SK-MEL-5 (cell line): ENCODE data around the gene KCNK2. TPM values are rescaled to one million over a fixed set of nuclear protein-coding genes. Genes with fewer than 3 reads are reported as not detected.
A peak's percentile ranks its signal among the peaks of the same experiment; 100 is the strongest.

Source experiments
- DNase-seq: peaks from one replicate; pipeline ENCODE4 v3.0.0-alpha.2; 2016; ENCODE audit warnings: low read depth, low spot score
- in situ Hi-C: cut with HindIII; loops from 2 replicates; pipeline ENCODE4 v1.10.0; 2016; ENCODE audit warnings: low sequenced_read_pairs, high pct_unique_total_duplicates, low pct_unique_long_range_greater_than_20kb
- polyA plus RNA-seq, 2 experiments: library from polyadenylated mRNA; depleted of rRNA; stranded (reverse); fragments of >200 nt; gene quantifications; 2 replicates each; pipeline ENCODE4 v1.2.3, GENCODE V29; 2015
- total RNA-seq: library from RNA; depleted of rRNA; stranded (reverse); fragments of >200 nt; shearing (Covaris generic); gene quantifications from 2 replicates; pipeline ENCODE4 v1.2.3, GENCODE V29; 2014; rRNA removed

Gene KCNK2
- total RNA-seq, result 2.0 and 5.1 TPM in 2 replicates
- 3.1 and 4.2 TPM in 2 replicates for polyA plus RNA-seq (2015; cell fraction: cytosol; rRNA removed)
- polyA plus RNA-seq (2015; cell fraction: nucleus; rRNA removed), result 0.23 and 1.2 TPM in 2 replicates

- peak; percentile 13 for DNase-seq
- in situ Hi-C loops, result no loop called here
These were observed at the start of gene KCNK2 for GRCh38 chr1:215082532-215083382. Gene KCNK2 (plus strand): TSS chr1:215082737. CDS start chr1:215083386, 649 bp downstream.

GRCh38 chr1:215032911-215033526 is 49.5 kb upstream of the KCNK2 start:
- no peak for DNase-seq
- in situ Hi-C loops, result no loop called here

- in situ Hi-C loops, result no loop called here
- DNase-seq, result no peak
These were observed 42.3 kb upstream of the KCNK2 start for GRCh38 chr1:215040190-215040589.

GRCh38 chr1:215043401-215043800 is 39.1 kb upstream of the KCNK2 start:
- in situ Hi-C loops, result no loop called here
- no peak for DNase-seq

GRCh38 chr1:215044151-215044550 is 38.4 kb upstream of the KCNK2 start:
- DNase-seq, result no peak
- in situ Hi-C loops, result no loop called here

- in situ Hi-C loops, result no loop called here
- no peak for DNase-seq
These were observed 36.7 kb upstream of the KCNK2 start for GRCh38 chr1:215045698-215046308.

- in situ Hi-C loops, result no loop called here
- no peak for DNase-seq
These were observed 30.1 kb upstream of the KCNK2 start for GRCh38 chr1:215052256-215053015.

- in situ Hi-C loops, result no loop called here
- peak; percentile 99 for DNase-seq
These were observed 28.3 kb upstream of the KCNK2 start for GRCh38 chr1:215054266-215054665.

GRCh38 chr1:215055281-215055935 is 27.1 kb upstream of the KCNK2 start:
- no peak for DNase-seq
- in situ Hi-C loops, result no loop called here

- in situ Hi-C loops, result no loop called here
- DNase-seq, result no peak
These were observed 26.0 kb upstream of the KCNK2 start for GRCh38 chr1:215056584-215056983.

- DNase-seq, result no peak
- in situ Hi-C loops, result no loop called here
These were observed 22.6 kb upstream of the KCNK2 start for GRCh38 chr1:215059947-215060346.

- DNase-seq, result no peak
- in situ Hi-C loops, result no loop called here
These were observed 18.2 kb upstream of the KCNK2 start for GRCh38 chr1:215064327-215064726.

- DNase-seq, result no peak
- in situ Hi-C loops, result no loop called here
These were observed 11.5 kb upstream of the KCNK2 start for GRCh38 chr1:215071078-215071477.

GRCh38 chr1:215076322-215076721 is 6.2 kb upstream of the KCNK2 start:
- peak; percentile 72 for DNase-seq
- in situ Hi-C loops, result no loop called here

GRCh38 chr1:215079456-215079855 is 3.1 kb upstream of the KCNK2 start:
- in situ Hi-C loops, result no loop called here
- no peak for DNase-seq

- DNase-seq, result no peak
- in situ Hi-C loops, result no loop called here
These were observed 641 bp upstream of the KCNK2 start for GRCh38 chr1:215081661-215082531.
